GM13976 (cell line): Measurements from ENCODE around the gene FNDC3B.

Source experiments
- DNase-seq: peaks from one replicate; pipeline ENCODE4 v3.0.0; 2012; ENCODE audit warnings: low spot score
- CTCF ChIP-seq: IDR thresholded peaks from 2 replicates; pipeline ENCODE4 v1.5.1; 2012; ENCODE audit warnings: borderline replicate concordance, mild to moderate bottlenecking; ENCODE audit not compliant: insufficient read depth; ENCODE audit errors: extremely low read depth, missing control alignments, control extremely low read depth
- in situ Hi-C: fragments of 300-500 bp; cut with MboI; formaldehyde crosslinking; loops from one replicate; pipeline ENCODE4 v1.12.0; 2022; ENCODE audit warnings: low sequenced_read_pairs, mixed read lengths, inconsistent platforms; ENCODE audit not compliant: unreplicated experiment

The FNDC3B gene

GRCh38 chr3:172142051-172142863, 102.9 kb downstream of the FNDC3B start:
- peak; percentile 40 for DNase-seq
- no peak for TF ChIP-seq CTCF
- in situ Hi-C loops, result no loop called here

GRCh38 chr3:172142864-172143451, 103.6 kb downstream of the FNDC3B start:
- in situ Hi-C loops, result no loop called here
- TF ChIP-seq CTCF, result no peak
- no peak for DNase-seq

- no peak for DNase-seq
- in situ Hi-C loops, result no loop called here
- TF ChIP-seq CTCF, result no peak
Measured at GRCh38 chr3:172143739-172144497, 104.5 kb downstream of the FNDC3B start.

- DNase-seq, result no peak
- in situ Hi-C loops, result no loop called here
- TF ChIP-seq CTCF, result no peak
Measured at GRCh38 chr3:172144601-172145000, 105.2 kb downstream of the FNDC3B start.

GRCh38 chr3:172145031-172145686, 105.8 kb downstream of the FNDC3B start:
- DNase-seq, result peak; percentile 35
- no peak for TF ChIP-seq CTCF
- in situ Hi-C loops, result no loop called here

GRCh38 chr3:172146349-172146748, 107.0 kb downstream of the FNDC3B start:
- DNase-seq, result no peak
- no peak for TF ChIP-seq CTCF
- in situ Hi-C loops, result no loop called here
